ENCODE results near the gene AKIRIN2.

DNA sequence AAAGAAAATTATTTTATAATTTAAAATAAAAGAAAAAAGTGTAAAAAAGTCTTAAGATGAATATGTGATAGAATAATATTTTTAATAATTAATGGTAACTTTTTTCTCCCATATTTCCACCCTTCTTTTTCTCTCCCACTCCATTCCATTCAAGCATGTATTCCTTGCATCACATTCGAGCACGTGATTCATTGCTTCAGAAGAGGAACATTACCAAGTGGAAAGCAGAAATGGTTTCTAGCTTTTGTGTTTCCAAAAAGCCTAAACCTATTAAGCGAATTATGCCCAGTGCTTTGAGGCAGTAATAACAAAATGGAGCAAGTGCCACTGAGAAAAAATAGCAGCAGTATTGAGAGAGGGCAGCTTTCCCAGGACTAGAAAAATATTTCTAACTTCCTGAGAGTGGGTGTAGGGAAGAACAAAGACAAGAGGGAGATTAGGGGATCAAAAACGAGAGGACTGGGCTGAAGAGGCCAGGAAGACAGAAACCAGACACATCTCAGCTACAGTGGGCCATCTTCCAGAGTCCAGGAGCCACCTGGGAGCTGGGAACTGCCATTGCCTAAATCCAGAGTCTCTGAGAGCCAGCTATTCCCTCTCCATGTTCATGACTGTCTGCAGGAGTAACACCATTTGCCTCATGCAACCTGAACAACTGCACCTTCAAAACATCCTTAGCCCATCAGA lies 15.0 kb upstream of the AKIRIN2 start:
- TF ChIP-seq, protein P1, sequence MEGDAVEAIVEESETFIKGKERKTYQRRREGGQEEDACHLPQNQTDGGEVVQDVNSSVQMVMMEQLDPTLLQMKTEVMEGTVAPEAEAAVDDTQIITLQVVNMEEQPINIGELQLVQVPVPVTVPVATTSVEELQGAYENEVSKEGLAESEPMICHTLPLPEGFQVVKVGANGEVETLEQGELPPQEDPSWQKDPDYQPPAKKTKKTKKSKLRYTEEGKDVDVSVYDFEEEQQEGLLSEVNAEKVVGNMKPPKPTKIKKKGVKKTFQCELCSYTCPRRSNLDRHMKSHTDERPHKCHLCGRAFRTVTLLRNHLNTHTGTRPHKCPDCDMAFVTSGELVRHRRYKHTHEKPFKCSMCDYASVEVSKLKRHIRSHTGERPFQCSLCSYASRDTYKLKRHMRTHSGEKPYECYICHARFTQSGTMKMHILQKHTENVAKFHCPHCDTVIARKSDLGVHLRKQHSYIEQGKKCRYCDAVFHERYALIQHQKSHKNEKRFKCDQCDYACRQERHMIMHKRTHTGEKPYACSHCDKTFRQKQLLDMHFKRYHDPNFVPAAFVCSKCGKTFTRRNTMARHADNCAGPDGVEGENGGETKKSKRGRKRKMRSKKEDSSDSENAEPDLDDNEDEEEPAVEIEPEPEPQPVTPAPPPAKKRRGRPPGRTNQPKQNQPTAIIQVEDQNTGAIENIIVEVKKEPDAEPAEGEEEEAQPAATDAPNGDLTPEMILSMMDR (conservative IDR thresholded peaks at IDR 0.05): no peak
- no peak for TF ChIP-seq ZFX (IDR thresholded peaks at IDR 0.05)
